HG03064 (cell line): Measurements from ENCODE around the gene TIMP1.
"Not testable (repeated sequence)": the region's sequence is repeated elsewhere in the genome, so short reads cannot be mapped to it uniquely, and the experiment has no call there.

Experiments used
- ATAC-seq: cut with Tn5 transposase; IDR thresholded peaks from one replicate; pipeline ENCODE4 v1.9.1; 2021; ENCODE audit warnings: low read depth; ENCODE audit not compliant: unreplicated experiment

Gene TIMP1

GRCh38 chrX:47597222-47597621 is 15.0 kb downstream of the TIMP1 start:
- no peak for ATAC-seq

GRCh38 chrX:47603125-47603524 is 20.9 kb downstream of the TIMP1 start:
- ATAC-seq, result not testable (repeated sequence)

GRCh38 chrX:47605024-47605423 is 22.8 kb downstream of the TIMP1 start:
- ATAC-seq, result no peak

GRCh38 chrX:47607091-47607490 is 24.9 kb downstream of the TIMP1 start:
- ATAC-seq, result no peak

GRCh38 chrX:47608130-47608810 is 26.0 kb downstream of the TIMP1 start:
- no peak for ATAC-seq

- ATAC-seq, result no peak
Observed at GRCh38 chrX:47610511-47610910, 28.3 kb downstream of the TIMP1 start.

- ATAC-seq, result no peak
Observed at GRCh38 chrX:47611489-47611888, 29.3 kb downstream of the TIMP1 start.

- ATAC-seq, result no peak
Observed at GRCh38 chrX:47611926-47612325, 29.7 kb downstream of the TIMP1 start.

- no peak for ATAC-seq
Observed at GRCh38 chrX:47612418-47612817, 30.2 kb downstream of the TIMP1 start.

GRCh38 chrX:47613082-47613481 is 30.8 kb downstream of the TIMP1 start:
- ATAC-seq, result no peak

GRCh38 chrX:47614618-47615017 is 32.4 kb downstream of the TIMP1 start:
- ATAC-seq, result no peak

- no peak for ATAC-seq
Observed at GRCh38 chrX:47618923-47619485, 36.8 kb downstream of the TIMP1 start.

GRCh38 chrX:47619486-47620302 is 37.5 kb downstream of the TIMP1 start, which contains the start of gene SYN1:
Gene SYN1 (minus strand): TSS chrX:47619857. CDS start chrX:47619728, 129 bp downstream.
- ATAC-seq, result no peak

GRCh38 chrX:47620303-47620685 is 38.1 kb downstream of the TIMP1 start:
- ATAC-seq, result no peak

GRCh38 chrX:47621851-47622250 is 39.6 kb downstream of the TIMP1 start:
- ATAC-seq, result no peak

GRCh38 chrX:47623540-47624027 is 41.3 kb downstream of the TIMP1 start:
- no peak for ATAC-seq

- no peak for ATAC-seq
Observed at GRCh38 chrX:47625365-47625764, 43.1 kb downstream of the TIMP1 start.

- no peak for ATAC-seq
Observed at GRCh38 chrX:47628982-47629381, 46.7 kb downstream of the TIMP1 start.

GRCh38 chrX:47629419-47630200 is 47.4 kb downstream of the TIMP1 start, which contains the start of gene CFP:
Gene CFP (minus strand): TSS chrX:47629930. CDS start chrX:47629844, 86 bp downstream.
- ATAC-seq, result no peak

GRCh38 chrX:47631676-47632075 is 49.4 kb downstream of the TIMP1 start:
- ATAC-seq, result no peak

GRCh38 chrX:47632666-47633065 is 50.4 kb downstream of the TIMP1 start:
- no peak for ATAC-seq
